SK-N-SH treated with all-trans-retinoic acid at 6 μM for 48 hours (cell line): Measurements from ENCODE around the gene PPP6R2.

ENCODE experiments used
- OSR1 ChIP-seq: fragments of 250-450 bp; sonication (Bioruptor Pico); IDR thresholded peaks from 2 replicates; pipeline ENCODE4 v1.8.0; 2022; ENCODE audit warnings: moderate library complexity, mild to moderate bottlenecking, inconsistent platforms
- TCF4 ChIP-seq: fragments of 250-450 bp; sonication (Bioruptor Pico); IDR thresholded peaks from 2 replicates; pipeline ENCODE4 v1.8.0; 2021; ENCODE audit warnings: mild to moderate bottlenecking, moderate library complexity, borderline replicate concordance
- ZFP30 ChIP-seq: fragments of 450-650 bp; formaldehyde crosslinking; IDR thresholded peaks from 2 replicates; pipeline ENCODE4 v1.5.0; 2022; ENCODE audit warnings: mild to moderate bottlenecking, moderate library complexity
- TF ChIP-seq, protein P1 (sequence below): fragments of 250-450 bp; sonication (Bioruptor Pico); IDR thresholded peaks from 2 replicates; pipeline ENCODE4 v1.5.1; 2021; ENCODE audit warnings: mild to moderate bottlenecking, moderate library complexity

DNA sequence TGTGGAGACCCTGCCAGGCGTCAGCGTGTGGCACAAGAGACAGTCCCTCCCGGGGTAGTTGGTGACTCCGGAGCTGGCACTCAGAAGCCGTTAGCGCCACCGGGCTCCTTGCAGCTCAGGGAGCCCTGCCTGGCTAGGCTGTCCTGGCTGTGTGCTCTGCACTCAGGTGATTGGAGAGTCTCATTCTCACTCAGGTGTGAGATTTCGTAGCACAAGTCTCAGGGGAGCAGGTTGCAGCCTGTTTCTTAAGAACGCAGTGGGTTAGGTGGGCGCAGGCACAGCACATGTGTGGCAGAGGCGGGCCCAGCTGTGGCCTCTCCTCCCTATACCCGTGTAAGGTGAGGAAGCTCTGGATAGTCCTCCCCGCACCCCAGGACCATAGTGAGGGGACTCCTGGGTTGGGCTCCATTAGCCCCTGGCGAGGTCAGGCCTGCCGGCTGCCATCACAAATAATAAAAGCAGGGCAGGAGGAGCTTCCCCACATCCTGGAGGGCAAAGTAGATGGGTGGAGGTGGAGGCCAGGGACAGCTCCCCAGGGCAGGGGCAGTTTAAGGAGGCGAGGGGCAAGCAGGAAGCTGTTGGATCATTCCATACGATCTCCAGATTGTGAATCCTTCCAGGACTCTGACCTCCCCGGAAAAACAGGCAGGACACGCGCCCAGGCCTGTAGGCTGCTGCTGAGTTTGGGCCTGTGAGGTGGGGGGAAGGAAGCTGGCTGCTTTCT is 92.3 kb downstream of the PPP6R2 start:
- TF ChIP-seq, protein P1, sequence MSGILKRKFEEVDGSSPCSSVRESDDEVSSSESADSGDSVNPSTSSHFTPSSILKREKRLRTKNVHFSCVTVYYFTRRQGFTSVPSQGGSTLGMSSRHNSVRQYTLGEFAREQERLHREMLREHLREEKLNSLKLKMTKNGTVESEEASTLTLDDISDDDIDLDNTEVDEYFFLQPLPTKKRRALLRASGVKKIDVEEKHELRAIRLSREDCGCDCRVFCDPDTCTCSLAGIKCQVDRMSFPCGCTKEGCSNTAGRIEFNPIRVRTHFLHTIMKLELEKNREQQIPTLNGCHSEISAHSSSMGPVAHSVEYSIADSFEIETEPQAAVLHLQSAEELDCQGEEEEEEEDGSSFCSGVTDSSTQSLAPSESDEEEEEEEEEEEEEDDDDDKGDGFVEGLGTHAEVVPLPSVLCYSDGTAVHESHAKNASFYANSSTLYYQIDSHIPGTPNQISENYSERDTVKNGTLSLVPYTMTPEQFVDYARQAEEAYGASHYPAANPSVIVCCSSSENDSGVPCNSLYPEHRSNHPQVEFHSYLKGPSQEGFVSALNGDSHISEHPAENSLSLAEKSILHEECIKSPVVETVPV (CRISPR knock-in tag), result no peak
- TF ChIP-seq OSR1 (no peak), ZFP30 (CRISPR knock-in tag) (no peak), TCF4 (CRISPR knock-in tag) (no peak)
